Subcutaneous adipose tissue (tissue), 4 donors: ENCODE data around the gene NXNL1. TPM values are rescaled to one million over a fixed set of nuclear protein-coding genes. Genes with fewer than 3 reads are reported as not detected.

Experiments
- CTCF ChIP-seq: fragments of 450-650 bp; IDR thresholded peaks from one replicate; pipeline ENCODE4 v1.5.1; 2016; ENCODE audit warnings: low read depth, mild to moderate bottlenecking, control low read depth, antibody characterized with exemption, moderate library complexity
- total RNA-seq, 4 donors: library from RNA; depleted of rRNA; stranded (reverse); fragments of >200 nt; gene quantifications; one replicate each; pipeline ENCODE4 v1.1.0, GENCODE V29; 2016

The NXNL1 gene
- total RNA-seq, 4 donors from 2014 or later, result 1.3 to 2.1 TPM; not detected in 2

GRCh38 chr19:17406887-17407196 lies 53.9 kb downstream of the NXNL1 start:
- no peak for TF ChIP-seq CTCF

GRCh38 chr19:17406046-17406886 lies 54.5 kb downstream of the NXNL1 start:
- no peak for TF ChIP-seq CTCF

Other genes starting within 250 kb of the NXNL1 start
- 10 to 100 TPM; 20.5 to 31.3 (median 29.2) TPM for gene USE1, start 245.6 kb downstream of the NXNL1 start, total RNA-seq
- 10 to 100 TPM in 2 of 4 donors, 1 to 10 TPM in 2; 8.8 to 16.2 (median 12.0) TPM for gene OCEL1, start 234.7 kb downstream of the NXNL1 start, total RNA-seq
- 10 to 100 TPM in 2 of 4 donors, 1 to 10 TPM in 2; 7.1 to 47.7 (median 10.7) TPM for gene NR2F6, start 215.0 kb downstream of the NXNL1 start, total RNA-seq
- 10 to 100 TPM in 1 of 4 donors, 1 to 10 TPM in 3; 3.4 to 39.9 (median 4.8) TPM for gene USHBP1, start 196.2 kb downstream of the NXNL1 start, total RNA-seq
- gene BABAM1, start 193.5 kb downstream of the NXNL1 start, total RNA-seq, result 10 to 100 TPM; 49.6 to 60.6 (median 54.7) TPM
- gene ANKLE1, start 179.0 kb downstream of the NXNL1 start, total RNA-seq, result under 1 TPM in 2 of 4 donors, not detected in 2; 0.22 to 0.51 TPM
- gene ABHD8, start 157.5 kb downstream of the NXNL1 start, total RNA-seq, result 10 to 100 TPM in 2 of 4 donors, 1 to 10 TPM in 2; 6.2 to 17.5 (median 12.1) TPM
- gene MRPL34, start 155.1 kb downstream of the NXNL1 start, total RNA-seq, result 100 to 1,000 TPM; 117 to 211 (median 135) TPM
- gene DDA1, start 151.4 kb downstream of the NXNL1 start, total RNA-seq, result 10 to 100 TPM in 2 of 4 donors, 1 to 10 TPM in 2; 4.6 to 23.5 (median 9.5) TPM
- 10 to 100 TPM in 1 of 4 donors, 1 to 10 TPM in 3; 5.4 to 30.3 (median 7.5) TPM for gene ANO8, start 126.1 kb downstream of the NXNL1 start, total RNA-seq
- 10 to 100 TPM in 3 of 4 donors, 1 to 10 TPM in 1; 8.6 to 32.2 (median 14.6) TPM for gene GTPBP3, start 123.4 kb downstream of the NXNL1 start, total RNA-seq
- 100 to 1,000 TPM in 1 of 4 donors, 10 to 100 TPM in 3; 22.6 to 220 (median 82.6) TPM for gene PLVAP, start 83.6 kb downstream of the NXNL1 start, total RNA-seq
- not detected for gene CCDC194, start 66.7 kb downstream of the NXNL1 start, total RNA-seq
- 100 to 1,000 TPM in 2 of 4 donors, 10 to 100 TPM in 2; 61.5 to 153 (median 92.1) TPM for gene BST2, start 55.3 kb downstream of the NXNL1 start, total RNA-seq
- 10 to 100 TPM; 45.6 to 61.7 (median 54.3) TPM for gene MVB12A, start 40.9 kb downstream of the NXNL1 start, total RNA-seq
- gene TMEM221, start 12.3 kb downstream of the NXNL1 start, total RNA-seq, result under 1 TPM in 3 of 4 donors, not detected in 1; 0.34 to 0.66 (median 0.49) TPM
- gene SLC27A1, start 9.6 kb upstream of the NXNL1 start, total RNA-seq, result 10 to 100 TPM; 15.0 to 66.5 (median 36.6) TPM
- gene PGLS, start 50.7 kb upstream of the NXNL1 start, total RNA-seq, result 100 to 1,000 TPM in 1 of 4 donors, 10 to 100 TPM in 3; 43.7 to 107 (median 65.2) TPM
- gene COLGALT1, start 94.7 kb upstream of the NXNL1 start, total RNA-seq, result 100 to 1,000 TPM in 1 of 4 donors, 10 to 100 TPM in 3; 58.2 to 118 (median 94.5) TPM
- gene UNC13A, start 227.4 kb upstream of the NXNL1 start, total RNA-seq, result not detected